Measurements from ENCODE around the gene STOM. TPM values are rescaled to one million over a fixed set of nuclear protein-coding genes. Genes with fewer than 3 reads are reported as not detected.

STOM gene
- total and polyA plus RNA-seq, 2 of the 8 experiments (the other 6 are each of a cell fraction or from before 2014, with no cell fraction given): 25.2 to 60.4 TPM

GRCh38 chr9:121362813-121363621, 7.0 kb downstream of the STOM start:
- ChIA-PET POLR2A (ENCODE audit: partially characterized antibody) (no interaction called here), CTCF (ENCODE audit: partially characterized antibody) (interaction anchor here (0.9 to 1.2 kb wide), 2 partner anchors 44 to 85 kb away, joined by 3 to 6 read pairs; no protein-coding TSS in a partner anchor)
- Histone ChIP-seq H3K9ac (replicated peaks in 1 of 4; ENCODE audit: extremely low read depth in 1 of 4, low read depth in 3 of 4, low read length in 3 of 4) (no peak overlapping the region), H2BK15ac (ENCODE audit: low read length) (no peak overlapping the region), H4K20me1 (replicated peaks in 1 of 2; ENCODE audit: control insufficient read depth in 1 of 2, insufficient read depth in 2 of 2, low read length in 2 of 2) (no peaks in the 10 kb centered on the region), H2BK12ac (ENCODE audit: low read depth, low read length) (no peak overlapping the region), H4K5ac (ENCODE audit: insufficient read length, low read depth, low read length) (no peak overlapping the region), H3K79me1 (ENCODE audit: low read depth, low read length) (no peaks in the 10 kb centered on the region), H2BK20ac (ENCODE audit: low read length) (no peak overlapping the region), H3K14ac (ENCODE audit: insufficient read length) (no peak overlapping the region), H3K18ac (ENCODE audit: extremely low read depth, low read length) (no peak overlapping the region), H3K27ac (ENCODE audit: low read depth, low read length) (no peak overlapping the region), H3K27me3 (replicated peaks in 1 of 4; ENCODE audit: control insufficient read depth in 3 of 4, extremely low read depth in 1 of 4, insufficient read depth in 3 of 4, low read length in 3 of 4) (no peaks in the 10 kb centered on the region), H3K4me1 (replicated peaks in 1 of 4; ENCODE audit: control insufficient read depth in 3 of 4, insufficient read depth in 4 of 4, low read length in 3 of 4) (peaks cover 0 to 2% (median 0%) of the 10 kb centered on the region in 4 experiments; a peak in 2 of 7 replicates), H2AK5ac (ENCODE audit: low read depth, low read length) (no peak overlapping the region), H2BK5ac (ENCODE audit: low read depth, low read length) (no peak overlapping the region), H3K23me2 (ENCODE audit: low read depth, low read length) (no peaks in the 10 kb centered on the region; the same call in 1 of the 2 replicates), H4K91ac (replicated peaks; ENCODE audit: insufficient read length, low read length) (no peak overlapping the region), H3K9me3 (ENCODE audit: insufficient read depth in 2 of 2, low read depth in 1 of 2, low read length in 1 of 2) (no peaks in the 10 kb centered on the region), H3K79me2 (ENCODE audit: control insufficient read depth in 1 of 2, insufficient read depth in 2 of 2, low read length in 2 of 2) (no peaks in the 10 kb centered on the region), H2BK120ac (replicated peaks; ENCODE audit: low read depth, low read length) (no peak overlapping the region), H3K36me3 (ENCODE audit: control insufficient read depth in 2 of 4, insufficient read depth in 4 of 4, low read length in 3 of 4) (peaks cover 0 to 4% (median 0%) of the 10 kb centered on the region in 4 experiments; a peak in 1 of 8 replicates), H2AFZ (ENCODE audit: low read length) (no peak overlapping the region), H3K4me2 (ENCODE audit: insufficient read depth in 1 of 2, low read depth in 2 of 2, low read length in 2 of 2) (no peak overlapping the region), H4K8ac (ENCODE audit: extremely low read depth, insufficient read depth, low read length) (no peak overlapping the region), H3K4ac (replicated peaks; ENCODE audit: insufficient read length, low read depth, low read length) (no peak overlapping the region), H3K4me3 (ENCODE audit: extremely low read depth in 1 of 4, insufficient read depth in 2 of 4, low read depth in 3 of 4, low read length in 4 of 4) (no peak overlapping the region), H3K56ac (replicated peaks; ENCODE audit: insufficient read length, low read depth, low read length) (no peak overlapping the region), H3K23ac (ENCODE audit: insufficient read length) (no peak overlapping the region)
- FAIRE-seq: no peak
- 82% methylated on average over 2 of the region's 2 CpGs; no CpG with 5 or more reads in 1 of the 2 experiments for WGBS, 2 experiments (ENCODE audit: extremely low coverage in 1 of 2, insufficient coverage in 1 of 2, insufficient read length in 1 of 2, insufficient replicate concordance in 2 of 2, low coverage in 1 of 2, low lambda C conversion rate in 2 of 2, missing lambda C conversion rate in 1 of 2)
- DNase-seq (ENCODE audit: low read depth in 1 of 2, low spot score in 2 of 2): no peak
- no peak for TF ChIP-seq TBP (IDR thresholded peaks at IDR 0.05; ENCODE audit: low read depth, low read length)
- TF ChIP-seq GABPA (IDR thresholded peaks at IDR 0.05; ENCODE audit: borderline replicate concordance, insufficient read depth, low read length): no peak
- no peak for TF ChIP-seq RFX5 (IDR thresholded peaks at IDR 0.05; ENCODE audit: borderline replicate concordance, low read depth, low read length)
- no peak for TF ChIP-seq USF2 (IDR thresholded peaks at IDR 0.05; ENCODE audit: low read length)
- no peak for TF ChIP-seq SP4 (IDR thresholded peaks at IDR 0.05; ENCODE audit: low read length)
- TF ChIP-seq RAD21 (IDR thresholded peaks at IDR 0.05 in 1 of 2, conservative IDR thresholded peaks at IDR 0.05 in 1 of 2; ENCODE audit: low read depth in 2 of 2, low read length in 2 of 2): no peak
- TF ChIP-seq HDAC2 (IDR thresholded peaks at IDR 0.05; ENCODE audit: borderline replicate concordance in 1 of 2, low read depth in 2 of 2, low read length in 2 of 2): no peak
- no peak for TF ChIP-seq SUZ12 (IDR thresholded peaks at IDR 0.05; ENCODE audit: low read length)
- TF ChIP-seq ATF3 (IDR thresholded peaks at IDR 0.05; ENCODE audit: insufficient read depth, low read depth, low read length): no peak
- TF ChIP-seq SIX5 (IDR thresholded peaks at IDR 0.05; ENCODE audit: low read depth, low read length): no peak
